ENCODE measurements around the gene TOX3. TPM values are rescaled to one million over a fixed set of nuclear protein-coding genes. Genes with fewer than 3 reads are reported as not detected.

The TOX3 gene
- total RNA-seq, 6 donors from 2014 or later: 0.61 to 22.0 (median 4.9) TPM

DNA sequence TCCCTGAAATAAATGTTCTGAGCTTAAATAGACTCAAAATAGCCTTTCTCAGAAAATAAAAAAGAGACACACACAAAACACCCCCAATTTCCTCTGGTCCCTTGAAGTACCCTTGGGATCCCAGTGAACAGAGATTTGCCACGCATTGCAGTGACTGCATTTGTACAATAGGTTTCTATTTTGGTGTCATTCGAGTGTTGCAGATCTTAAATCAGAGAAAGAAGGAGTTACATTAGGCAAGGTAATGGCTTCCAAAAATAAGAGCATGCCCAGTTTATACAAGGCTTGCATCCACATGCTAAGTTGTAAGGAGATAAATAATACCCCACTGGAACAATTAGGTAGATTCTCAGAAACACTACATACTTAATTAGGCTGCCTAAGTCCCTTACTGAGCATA is 2.2 kb downstream of the TOX3 start:
- TF ChIP-seq EP300 (IDR thresholded peaks at IDR 0.05): no peak
- TF ChIP-seq, protein P1, sequence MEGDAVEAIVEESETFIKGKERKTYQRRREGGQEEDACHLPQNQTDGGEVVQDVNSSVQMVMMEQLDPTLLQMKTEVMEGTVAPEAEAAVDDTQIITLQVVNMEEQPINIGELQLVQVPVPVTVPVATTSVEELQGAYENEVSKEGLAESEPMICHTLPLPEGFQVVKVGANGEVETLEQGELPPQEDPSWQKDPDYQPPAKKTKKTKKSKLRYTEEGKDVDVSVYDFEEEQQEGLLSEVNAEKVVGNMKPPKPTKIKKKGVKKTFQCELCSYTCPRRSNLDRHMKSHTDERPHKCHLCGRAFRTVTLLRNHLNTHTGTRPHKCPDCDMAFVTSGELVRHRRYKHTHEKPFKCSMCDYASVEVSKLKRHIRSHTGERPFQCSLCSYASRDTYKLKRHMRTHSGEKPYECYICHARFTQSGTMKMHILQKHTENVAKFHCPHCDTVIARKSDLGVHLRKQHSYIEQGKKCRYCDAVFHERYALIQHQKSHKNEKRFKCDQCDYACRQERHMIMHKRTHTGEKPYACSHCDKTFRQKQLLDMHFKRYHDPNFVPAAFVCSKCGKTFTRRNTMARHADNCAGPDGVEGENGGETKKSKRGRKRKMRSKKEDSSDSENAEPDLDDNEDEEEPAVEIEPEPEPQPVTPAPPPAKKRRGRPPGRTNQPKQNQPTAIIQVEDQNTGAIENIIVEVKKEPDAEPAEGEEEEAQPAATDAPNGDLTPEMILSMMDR (IDR thresholded peaks at IDR 0.05): no peak
- no peak for TF ChIP-seq POLR2AphosphoS5 (IDR thresholded peaks at IDR 0.05)
- no peak for TF ChIP-seq POLR2A (IDR thresholded peaks at IDR 0.05)
- H3K27me3 ChIP-seq: peaks cover 0 to 18% (median 6%) of the 10 kb centered on the region in 4 donors
- H3K9me3 ChIP-seq: no peaks in the 10 kb centered on the region
- H3K4me3 ChIP-seq: peak overlapping the region in 1 of 4 donors; percentile 54
- DNase-seq: no peak
- WGBS, 2 donors: 24 to 36% methylated on average over 2 of the region's 2 CpGs
- H3K36me3 ChIP-seq: no peaks in the 10 kb centered on the region
- peaks cover 6 to 27% (median 14%) of the 10 kb centered on the region in 4 donors for H3K4me1 ChIP-seq
- no peak for ATAC-seq (ENCODE audit: low FRiP score in 2 of 2)
- no peak overlapping the region for H3K27ac ChIP-seq

DNA sequence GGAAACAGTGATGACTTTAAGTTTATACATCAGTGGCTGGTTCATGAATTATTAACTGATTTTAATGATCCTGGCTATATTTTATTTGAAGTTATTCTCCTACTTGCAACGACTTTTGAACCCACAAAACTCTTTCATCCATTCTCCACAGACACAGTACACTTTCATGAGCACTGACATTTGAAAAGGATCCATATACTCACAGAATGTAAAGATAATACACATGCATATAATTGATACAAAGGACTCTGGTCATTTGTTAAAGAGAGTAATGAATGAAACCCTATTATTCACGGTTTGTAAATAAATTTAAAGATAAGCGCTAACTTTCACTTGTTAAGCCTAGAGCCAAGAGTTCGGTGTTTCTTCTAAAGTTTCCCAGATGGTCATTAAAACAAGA is 3.3 kb downstream of the TOX3 start:
- Histone ChIP-seq H3K27ac (no peak overlapping the region), H3K9me3 (no peaks in the 10 kb centered on the region), H3K27me3 (peaks cover 0 to 18% (median 6%) of the 10 kb centered on the region in 4 donors), H3K4me1 (peaks cover 6 to 27% (median 14%) of the 10 kb centered on the region in 4 donors), H3K36me3 (no peaks in the 10 kb centered on the region), H3K4me3 (no peak overlapping the region)
- no peak for ATAC-seq (ENCODE audit: low FRiP score in 2 of 2)
- no peak for DNase-seq
- TF ChIP-seq, protein P1 (IDR thresholded peaks at IDR 0.05): no peak
- TF ChIP-seq POLR2A (IDR thresholded peaks at IDR 0.05) (no peak), EP300 (IDR thresholded peaks at IDR 0.05) (no peak), POLR2AphosphoS5 (IDR thresholded peaks at IDR 0.05) (no peak)
- 58 to 65% methylated on average over 4 of the region's 4 CpGs for WGBS, 2 donors

DNA sequence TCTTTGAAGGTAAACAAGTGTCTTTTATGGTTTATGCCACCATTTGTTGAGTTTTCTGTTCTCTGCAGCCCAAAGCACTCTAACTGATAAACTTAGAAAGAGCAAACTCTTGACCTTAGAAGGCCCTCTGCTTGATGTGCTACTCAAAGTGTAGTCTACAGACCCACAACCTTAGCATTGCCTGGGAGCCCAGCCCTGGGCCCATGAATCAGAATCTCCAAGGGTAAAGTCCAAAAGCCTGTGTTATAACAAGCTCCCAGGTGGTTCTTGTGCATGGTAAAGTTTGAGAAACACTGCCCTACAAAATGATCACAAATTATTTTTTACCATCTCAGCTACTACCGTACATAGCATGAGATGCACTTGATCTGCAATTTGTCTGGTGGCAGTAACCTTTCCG is 6.0 kb downstream of the TOX3 start:
- H3K9me3 ChIP-seq: no peaks in the 10 kb centered on the region
- H3K27me3 ChIP-seq: peaks cover 0 to 4% (median 2%) of the 10 kb centered on the region in 4 donors
- WGBS, 2 donors: 83 to 91% methylated on average over 2 of the region's 2 CpGs
- no peak overlapping the region for H3K4me3 ChIP-seq
- no peak for DNase-seq
- TF ChIP-seq POLR2A (IDR thresholded peaks at IDR 0.05) (no peak), POLR2AphosphoS5 (IDR thresholded peaks at IDR 0.05) (no peak), EP300 (IDR thresholded peaks at IDR 0.05) (no peak)
- TF ChIP-seq, protein P1 (IDR thresholded peaks at IDR 0.05): no peak
- H3K4me1 ChIP-seq: peaks cover 3 to 11% (median 8%) of the 10 kb centered on the region in 4 donors
- ATAC-seq (ENCODE audit: low FRiP score in 2 of 2): no peak
- H3K36me3 ChIP-seq: no peaks in the 10 kb centered on the region
- no peak overlapping the region for H3K27ac ChIP-seq

DNA sequence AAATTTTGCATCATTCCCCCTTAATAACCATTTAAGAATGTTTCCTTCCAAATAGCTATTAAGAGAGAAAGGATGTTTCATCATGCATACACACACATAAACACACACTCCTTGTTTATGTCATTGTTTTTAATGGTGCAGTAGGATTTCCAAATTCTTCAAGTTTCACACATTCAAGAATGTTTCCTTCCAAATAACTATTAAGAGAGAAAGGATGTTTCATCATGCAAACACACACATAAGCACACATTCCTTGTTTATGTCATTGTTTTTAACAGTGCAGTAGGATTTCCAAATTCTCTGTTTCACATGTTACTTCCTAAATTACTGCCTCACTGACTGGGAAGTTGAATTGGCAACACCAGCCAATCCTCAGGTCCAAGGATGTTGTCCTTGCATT is 7.8 kb downstream of the TOX3 start:
- Histone ChIP-seq H3K27me3 (no peaks in the 10 kb centered on the region), H3K4me1 (no peaks in the 10 kb centered on the region), H3K27ac (no peak overlapping the region), H3K4me3 (no peak overlapping the region), H3K9me3 (no peaks in the 10 kb centered on the region), H3K36me3 (no peaks in the 10 kb centered on the region)
- TF ChIP-seq POLR2AphosphoS5 (IDR thresholded peaks at IDR 0.05): no peak
- no peak for DNase-seq
- ATAC-seq (ENCODE audit: low FRiP score in 2 of 2): no peak

DNA sequence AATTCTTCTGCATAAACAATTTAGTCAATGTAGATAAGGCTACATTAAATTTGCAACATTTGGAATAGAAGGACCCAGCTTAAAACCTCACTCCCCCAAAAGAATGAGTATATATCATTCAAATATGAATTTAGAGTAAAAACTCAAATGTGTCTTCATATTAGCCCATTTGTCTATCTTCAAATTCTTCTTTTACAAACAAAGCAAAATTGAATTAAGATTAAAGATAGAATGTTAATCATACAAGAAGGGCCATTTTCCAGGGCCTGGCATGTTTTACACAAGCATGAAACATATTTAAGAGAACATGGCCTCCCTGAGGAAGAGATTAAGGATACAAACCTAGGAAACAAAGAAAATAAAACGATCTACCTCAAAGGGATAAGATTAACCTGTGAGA is 8.4 kb downstream of the TOX3 start:
- ATAC-seq (ENCODE audit: low FRiP score in 2 of 2) (no peak), DNase-seq (no peak)
- no peak for TF ChIP-seq POLR2A (IDR thresholded peaks at IDR 0.05)
- no peaks in the 10 kb centered on the region for H3K36me3 ChIP-seq
- H3K4me3 ChIP-seq: no peak overlapping the region
- no peaks in the 10 kb centered on the region for H3K4me1 ChIP-seq
- no peak overlapping the region for H3K27ac ChIP-seq
- WGBS, 2 donors: 71 to 73% methylated on average over 1 of the region's 1 CpG
- no peaks in the 10 kb centered on the region for H3K9me3 ChIP-seq
- H3K27me3 ChIP-seq: no peaks in the 10 kb centered on the region

DNA sequence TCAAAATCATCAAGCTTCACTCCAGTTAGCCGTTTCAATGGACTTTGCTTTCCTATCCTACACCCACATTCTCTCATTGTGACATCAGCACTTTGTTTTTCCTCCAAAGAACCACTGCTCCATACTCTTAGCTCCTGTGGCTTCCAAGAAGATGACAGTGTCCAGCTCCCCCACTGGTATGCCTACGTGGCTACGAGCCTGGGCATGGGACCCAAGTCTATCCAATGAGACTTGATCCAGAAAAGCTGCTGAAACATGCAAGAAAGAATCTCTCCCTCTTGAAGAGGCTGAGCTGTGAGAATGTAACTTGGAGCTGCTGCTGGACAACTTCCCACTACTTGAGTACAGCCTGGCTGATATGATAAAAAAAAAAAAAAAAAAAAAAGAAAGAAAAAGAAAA is 9.4 kb downstream of the TOX3 start:
- no peak for ATAC-seq (ENCODE audit: low FRiP score in 2 of 2)
- 56 to 62% methylated on average over 3 of the region's 3 CpGs for WGBS, 2 donors
- no peak for TF ChIP-seq POLR2AphosphoS5 (IDR thresholded peaks at IDR 0.05)

More for the DNA sequence above, 9.4 kb downstream of the TOX3 start:
- Histone ChIP-seq H3K27ac (no peak overlapping the region), H3K36me3 (no peaks in the 10 kb centered on the region), H3K27me3 (no peaks in the 10 kb centered on the region), H3K4me3 (no peak overlapping the region), H3K9me3 (no peaks in the 10 kb centered on the region), H3K4me1 (no peaks in the 10 kb centered on the region)
- DNase-seq: no peak

Data from upper lobe of left lung (tissue), 6 donors.